Fibroblast of upper back skin (primary cell): Measurements from ENCODE around the gene STAC3.

Experiments used
- DNase-seq: peaks from one replicate; pipeline ENCODE4 v3.0.0-alpha.2; 2013

STAC3 gene

DNA sequence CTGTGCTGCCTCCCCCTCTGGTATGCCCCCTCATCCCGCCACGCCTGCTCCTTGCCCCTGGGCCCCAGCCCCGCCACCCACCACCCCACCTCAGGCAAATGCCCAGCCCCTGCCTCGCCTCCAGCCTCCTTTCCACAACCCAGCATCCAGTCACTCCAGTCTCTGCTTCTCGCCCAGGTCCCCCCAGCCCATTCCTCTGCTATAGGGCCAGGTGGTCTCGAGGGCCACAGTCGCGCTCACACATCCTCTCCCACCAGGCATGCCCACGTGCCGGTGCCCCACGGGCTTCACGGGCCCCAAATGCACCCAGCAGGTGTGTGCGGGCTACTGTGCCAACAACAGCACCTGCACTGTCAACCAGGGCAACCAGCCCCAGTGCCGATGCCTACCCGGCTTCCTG lies 40.5 kb downstream of the STAC3 start:
- DNase-seq = no peak

DNA sequence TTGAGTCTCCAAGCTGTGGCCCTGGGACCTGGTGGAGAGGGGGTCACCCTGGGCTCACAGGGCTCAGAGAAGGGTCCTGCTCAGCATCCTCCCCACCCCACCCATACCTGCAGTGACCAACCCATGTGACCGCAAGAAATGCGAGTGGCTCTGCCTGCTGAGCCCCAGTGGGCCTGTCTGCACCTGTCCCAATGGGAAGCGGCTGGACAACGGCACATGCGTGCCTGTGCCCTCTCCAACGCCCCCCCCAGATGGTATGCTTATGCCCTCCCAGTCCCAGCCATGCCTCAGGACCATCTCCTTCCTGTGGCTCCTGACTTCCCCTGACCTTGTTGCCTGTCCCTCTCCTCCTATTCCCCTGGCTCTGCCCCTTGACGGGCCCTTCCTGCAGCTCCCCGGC lies 41.1 kb downstream of the STAC3 start:
- DNase-seq = no peak

DNA sequence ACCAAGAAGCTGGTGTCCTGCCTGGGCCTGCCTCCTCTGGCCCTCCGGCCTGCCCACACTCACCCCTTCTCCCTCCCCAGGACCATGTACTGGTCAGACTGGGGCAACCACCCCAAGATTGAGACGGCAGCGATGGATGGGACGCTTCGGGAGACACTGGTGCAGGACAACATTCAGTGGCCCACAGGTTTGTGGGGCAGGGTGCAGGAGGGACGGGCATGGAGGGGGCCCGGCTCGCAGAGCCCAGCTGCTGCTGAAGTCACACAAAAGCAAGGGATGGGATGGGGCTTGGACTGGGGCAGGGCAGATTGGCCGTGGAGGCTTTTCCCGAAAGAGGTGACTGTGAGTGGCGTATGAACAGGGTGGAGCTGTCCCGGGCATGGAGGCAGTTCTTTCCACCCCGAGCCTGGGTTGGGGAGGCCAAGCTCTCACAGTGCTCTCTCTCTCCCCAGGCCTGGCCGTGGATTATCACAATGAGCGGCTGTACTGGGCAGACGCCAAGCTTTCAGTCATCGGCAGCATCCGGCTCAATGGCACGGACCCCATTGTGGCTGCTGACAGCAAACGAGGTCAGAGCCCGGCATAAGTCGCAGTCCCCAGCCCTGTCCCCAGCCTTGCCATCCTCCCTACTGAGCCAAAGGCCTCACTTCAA lies 42.2 kb downstream of the STAC3 start:
- DNase-seq = no peak

DNA sequence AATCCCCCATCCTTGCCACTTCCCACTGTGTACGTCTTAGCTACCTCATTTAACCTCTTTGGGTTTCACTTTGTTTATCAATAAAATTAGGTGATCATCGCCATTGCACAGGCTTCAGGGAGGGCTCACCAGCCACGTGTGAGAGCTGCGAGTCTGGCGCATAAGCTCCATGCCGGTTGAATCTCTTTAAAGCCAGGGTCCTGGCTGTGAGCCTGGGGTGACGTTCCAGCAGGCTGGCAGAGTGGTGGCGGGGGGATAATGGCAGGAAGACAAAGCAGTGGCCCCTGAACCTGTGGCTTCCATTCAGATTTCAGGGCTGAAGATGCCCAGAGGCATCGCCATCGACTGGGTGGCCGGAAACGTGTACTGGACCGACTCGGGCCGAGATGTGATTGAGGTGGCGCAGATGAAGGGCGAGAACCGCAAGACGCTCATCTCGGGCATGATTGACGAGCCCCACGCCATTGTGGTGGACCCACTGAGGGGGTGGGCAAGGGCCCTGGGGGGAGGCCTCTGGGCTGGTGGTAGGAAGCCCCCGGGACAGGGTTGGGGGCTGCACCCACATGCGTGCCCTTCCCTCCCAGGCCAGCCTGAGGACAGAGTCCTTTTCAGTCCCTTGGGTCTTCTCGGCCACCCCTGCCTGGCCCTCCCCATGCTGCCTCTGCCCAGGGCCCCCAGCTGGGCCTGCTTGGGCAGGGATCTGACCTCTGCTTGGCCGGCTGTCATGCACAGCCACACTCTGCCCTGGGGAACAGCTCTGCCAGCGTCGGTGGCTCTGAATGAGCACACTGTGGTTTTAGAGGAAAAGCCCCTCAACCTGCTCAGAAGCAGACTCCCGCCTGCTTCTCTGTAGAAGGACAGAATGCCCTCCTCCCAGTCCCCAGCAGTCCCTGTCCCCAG lies 43.0 kb downstream of the STAC3 start:
- no peak for DNase-seq

DNA sequence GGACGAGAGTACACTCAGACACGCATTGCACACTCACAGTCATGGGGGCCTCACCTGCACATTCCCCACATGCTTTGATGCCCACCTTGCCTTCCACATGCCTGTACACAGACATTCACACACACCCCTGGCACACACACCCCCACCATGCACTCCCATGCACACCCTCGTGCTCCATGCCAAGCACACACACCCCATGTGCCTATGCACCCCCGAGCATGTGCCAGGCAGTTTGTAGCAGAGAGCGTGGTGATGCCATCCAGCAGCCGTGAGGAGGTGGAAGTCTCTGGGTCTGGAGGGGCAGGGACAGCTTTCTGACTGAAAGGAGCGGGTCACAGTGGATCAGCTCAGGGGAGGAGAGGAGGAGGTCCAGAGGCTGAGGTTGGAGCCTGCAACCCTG lies 45.1 kb downstream of the STAC3 start:
- no peak for DNase-seq

DNA sequence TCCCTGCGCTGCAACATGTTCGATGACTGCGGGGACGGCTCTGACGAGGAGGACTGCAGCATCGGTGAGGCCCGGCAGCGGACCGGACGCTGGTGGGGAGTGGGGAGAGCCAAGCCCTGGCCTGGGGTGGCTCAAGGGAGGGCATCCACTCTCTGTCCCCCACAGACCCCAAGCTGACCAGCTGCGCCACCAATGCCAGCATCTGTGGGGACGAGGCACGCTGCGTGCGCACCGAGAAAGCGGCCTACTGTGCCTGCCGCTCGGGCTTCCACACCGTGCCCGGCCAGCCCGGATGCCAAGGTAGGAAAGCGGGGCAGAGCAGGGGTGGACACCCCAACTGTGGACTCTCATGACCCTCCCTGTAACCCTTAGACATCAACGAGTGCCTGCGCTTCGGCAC lies 45.8 kb downstream of the STAC3 start:
- no peak for DNase-seq

DNA sequence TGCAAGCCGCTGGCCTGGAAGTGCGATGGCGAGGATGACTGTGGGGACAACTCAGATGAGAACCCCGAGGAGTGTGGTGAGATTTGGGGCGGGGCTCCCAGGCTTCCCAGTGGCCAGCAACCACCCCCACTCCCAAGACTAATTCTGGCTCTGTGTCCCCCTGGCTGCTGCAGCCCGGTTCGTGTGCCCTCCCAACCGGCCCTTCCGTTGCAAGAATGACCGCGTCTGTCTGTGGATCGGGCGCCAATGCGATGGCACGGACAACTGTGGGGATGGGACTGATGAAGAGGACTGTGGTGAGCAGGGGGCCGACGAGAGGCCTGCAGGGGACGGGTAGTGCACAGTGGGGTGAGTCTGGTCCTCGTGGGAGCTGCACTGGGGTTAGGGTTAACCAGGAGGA lies 46.5 kb downstream of the STAC3 start:
- no peak for DNase-seq

DNA sequence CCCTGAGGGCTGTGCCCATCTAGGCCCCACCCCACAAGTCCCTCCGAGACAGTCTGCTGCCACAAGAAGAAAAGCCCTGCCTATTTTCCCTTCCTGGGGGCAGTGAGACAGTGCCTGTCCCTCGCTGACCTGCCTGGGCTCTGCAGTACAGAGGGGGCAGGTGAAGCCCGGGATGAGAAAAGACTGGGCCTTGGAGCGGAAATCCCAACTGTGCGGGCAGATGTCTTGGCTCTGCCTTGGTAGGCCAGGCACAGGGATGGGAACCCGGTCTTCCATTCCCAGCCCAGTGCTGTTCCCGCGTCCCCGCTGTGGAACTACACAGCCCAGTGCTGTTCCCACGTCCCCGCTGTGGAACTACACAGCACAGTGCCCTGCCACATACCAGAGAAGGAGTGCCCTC lies 47.2 kb downstream of the STAC3 start:
- no peak for DNase-seq

DNA sequence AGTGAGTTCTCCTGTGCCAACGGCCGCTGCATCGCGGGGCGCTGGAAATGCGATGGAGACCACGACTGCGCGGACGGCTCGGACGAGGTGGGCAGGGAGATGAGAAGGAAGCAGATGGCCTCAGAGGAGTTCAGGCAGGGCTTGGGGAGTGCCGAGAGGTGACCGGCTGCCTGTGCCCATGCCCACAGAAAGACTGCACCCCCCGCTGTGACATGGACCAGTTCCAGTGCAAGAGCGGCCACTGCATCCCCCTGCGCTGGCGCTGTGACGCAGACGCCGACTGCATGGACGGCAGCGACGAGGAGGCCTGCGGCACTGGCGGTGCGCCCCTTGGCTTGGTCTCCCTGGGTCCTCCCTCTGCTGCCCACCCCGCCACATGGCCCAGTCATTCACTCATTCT lies 47.8 kb downstream of the STAC3 start:
- no peak for DNase-seq

DNA sequence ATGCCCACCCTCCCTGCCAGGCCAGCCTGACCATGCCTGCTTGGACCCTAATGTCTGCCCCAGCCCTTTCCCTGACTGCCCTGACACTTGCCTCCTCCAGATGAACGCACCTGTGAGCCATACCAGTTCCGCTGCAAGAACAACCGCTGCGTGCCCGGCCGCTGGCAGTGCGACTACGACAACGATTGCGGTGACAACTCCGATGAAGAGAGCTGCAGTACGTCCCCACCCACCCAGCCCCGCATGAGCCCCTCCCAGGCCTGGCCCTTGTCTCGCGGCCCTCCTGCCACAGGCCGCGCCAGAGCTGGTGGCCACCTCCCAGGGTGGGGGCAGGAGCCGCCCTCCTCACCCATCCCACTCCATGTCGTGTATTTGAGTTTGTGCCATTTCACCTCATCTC lies 48.7 kb downstream of the STAC3 start:
- no peak for DNase-seq

DNA sequence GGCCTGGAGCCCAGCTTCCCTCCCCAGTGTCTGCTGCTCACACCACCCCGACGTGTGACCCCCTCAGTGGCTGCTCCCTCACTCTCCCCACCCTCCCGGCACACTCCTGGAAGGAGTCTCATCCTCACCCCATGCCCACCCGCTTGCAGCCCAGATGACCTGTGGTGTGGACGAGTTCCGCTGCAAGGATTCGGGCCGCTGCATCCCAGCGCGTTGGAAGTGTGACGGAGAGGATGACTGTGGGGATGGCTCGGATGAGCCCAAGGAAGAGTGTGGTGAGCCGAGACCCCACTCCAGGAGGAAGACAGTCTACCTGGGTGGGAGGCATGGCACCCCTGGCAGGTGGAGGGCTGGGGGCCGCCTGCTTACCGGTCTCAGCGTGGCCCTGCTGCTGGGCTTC lies 49.4 kb downstream of the STAC3 start:
- DNase-seq = no peak

DNA sequence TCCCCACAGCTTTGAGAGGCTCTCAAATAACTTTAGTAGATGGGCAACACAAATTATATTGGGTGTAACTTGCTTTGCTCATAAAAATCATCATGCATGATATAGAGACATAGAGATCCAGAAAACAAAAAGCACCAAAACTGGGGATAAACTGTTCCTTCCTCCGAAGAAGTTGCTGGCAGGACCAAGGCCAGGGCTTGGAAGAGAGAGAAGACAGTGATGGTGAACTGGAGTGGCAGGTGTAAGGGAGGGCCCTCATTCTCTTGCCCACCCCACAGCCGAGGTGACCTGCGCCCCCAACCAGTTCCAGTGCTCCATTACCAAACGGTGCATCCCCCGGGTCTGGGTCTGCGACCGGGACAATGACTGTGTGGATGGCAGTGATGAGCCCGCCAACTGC lies 49.8 kb downstream of the STAC3 start:
- DNase-seq = no peak

DNA sequence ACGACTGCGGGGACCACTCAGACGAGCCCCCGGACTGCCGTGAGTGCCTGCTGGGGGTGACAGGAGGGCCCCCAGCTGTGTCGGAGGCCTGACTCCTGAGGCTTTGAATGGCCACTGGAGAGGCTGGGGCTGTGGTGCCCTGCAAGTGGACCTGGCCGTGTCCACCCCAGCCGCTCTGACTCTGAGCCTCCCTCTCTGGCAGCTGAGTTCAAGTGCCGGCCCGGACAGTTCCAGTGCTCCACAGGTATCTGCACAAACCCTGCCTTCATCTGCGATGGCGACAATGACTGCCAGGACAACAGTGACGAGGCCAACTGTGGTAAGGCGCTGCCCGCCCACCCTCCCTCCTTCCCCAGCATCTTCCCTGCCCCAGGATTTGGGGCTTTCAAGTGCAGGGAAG lies 50.5 kb downstream of the STAC3 start:
- DNase-seq = no peak

DNA sequence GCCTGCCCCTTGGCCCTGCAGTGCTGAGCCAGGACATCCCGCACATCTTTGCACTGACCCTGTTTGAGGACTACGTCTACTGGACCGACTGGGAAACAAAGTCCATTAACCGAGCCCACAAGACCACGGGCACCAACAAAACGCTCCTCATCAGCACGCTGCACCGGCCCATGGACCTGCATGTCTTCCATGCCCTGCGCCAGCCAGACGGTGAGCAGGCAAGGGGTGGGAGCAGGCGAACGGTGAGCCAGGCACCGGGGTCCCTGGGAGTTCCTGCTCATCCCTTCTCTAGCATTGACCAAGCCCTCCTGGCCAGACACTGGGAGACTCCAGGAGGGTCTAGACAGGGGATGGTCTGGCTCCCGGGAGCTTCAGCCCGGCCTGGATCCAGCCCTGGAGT lies 51.8 kb downstream of the STAC3 start:
- DNase-seq = no peak

DNA sequence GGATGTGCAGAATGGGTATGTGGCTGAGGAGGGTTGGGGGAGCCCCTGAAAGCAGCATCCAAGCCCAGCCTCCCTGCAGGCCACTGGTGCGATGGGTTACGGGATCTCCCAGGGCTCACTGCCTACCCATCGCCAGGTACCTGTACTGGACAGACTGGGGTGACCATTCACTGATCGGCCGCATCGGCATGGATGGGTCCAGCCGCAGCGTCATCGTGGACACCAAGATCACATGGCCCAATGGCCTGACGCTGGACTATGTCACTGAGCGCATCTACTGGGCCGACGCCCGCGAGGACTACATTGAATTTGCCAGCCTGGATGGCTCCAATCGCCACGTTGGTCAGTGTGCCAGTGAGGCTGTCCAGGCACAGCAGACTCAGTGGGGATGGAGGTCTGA lies 52.7 kb downstream of the STAC3 start:
- no peak for DNase-seq

DNA sequence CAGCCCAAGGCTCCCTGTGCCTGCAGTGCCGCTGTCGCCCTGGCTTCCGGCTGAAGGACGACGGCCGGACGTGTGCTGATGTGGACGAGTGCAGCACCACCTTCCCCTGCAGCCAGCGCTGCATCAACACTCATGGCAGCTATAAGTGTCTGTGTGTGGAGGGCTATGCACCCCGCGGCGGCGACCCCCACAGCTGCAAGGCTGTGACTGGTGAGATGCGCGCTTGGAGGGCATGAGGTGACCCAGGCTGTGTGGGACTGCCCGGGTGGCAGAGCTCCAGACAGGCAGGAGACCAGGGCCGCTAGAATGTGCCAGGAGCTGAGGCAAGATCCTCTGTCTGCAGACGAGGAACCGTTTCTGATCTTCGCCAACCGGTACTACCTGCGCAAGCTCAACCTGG lies 54.0 kb downstream of the STAC3 start:
- DNase-seq = no peak

DNA sequence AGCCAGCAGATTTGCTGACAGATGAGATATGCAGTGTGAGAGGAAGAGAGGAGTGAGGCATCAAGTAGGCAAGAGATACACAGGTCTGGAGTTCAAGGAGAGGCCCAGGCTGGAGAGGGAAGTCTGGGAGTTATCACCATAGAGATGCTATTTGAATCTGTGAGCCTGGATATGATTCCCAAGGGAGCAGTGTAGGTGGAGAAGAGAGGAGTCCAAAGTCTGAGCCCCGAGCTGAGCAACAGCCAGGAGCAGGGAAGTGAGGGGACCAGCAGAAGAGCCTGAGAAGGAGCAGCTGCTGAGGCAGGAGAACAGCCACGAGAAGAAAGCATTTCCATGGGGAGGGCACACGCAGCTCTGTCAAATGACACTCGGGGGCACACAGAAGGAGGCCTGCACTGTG lies 54.5 kb downstream of the STAC3 start:
- DNase-seq = no peak

DNA sequence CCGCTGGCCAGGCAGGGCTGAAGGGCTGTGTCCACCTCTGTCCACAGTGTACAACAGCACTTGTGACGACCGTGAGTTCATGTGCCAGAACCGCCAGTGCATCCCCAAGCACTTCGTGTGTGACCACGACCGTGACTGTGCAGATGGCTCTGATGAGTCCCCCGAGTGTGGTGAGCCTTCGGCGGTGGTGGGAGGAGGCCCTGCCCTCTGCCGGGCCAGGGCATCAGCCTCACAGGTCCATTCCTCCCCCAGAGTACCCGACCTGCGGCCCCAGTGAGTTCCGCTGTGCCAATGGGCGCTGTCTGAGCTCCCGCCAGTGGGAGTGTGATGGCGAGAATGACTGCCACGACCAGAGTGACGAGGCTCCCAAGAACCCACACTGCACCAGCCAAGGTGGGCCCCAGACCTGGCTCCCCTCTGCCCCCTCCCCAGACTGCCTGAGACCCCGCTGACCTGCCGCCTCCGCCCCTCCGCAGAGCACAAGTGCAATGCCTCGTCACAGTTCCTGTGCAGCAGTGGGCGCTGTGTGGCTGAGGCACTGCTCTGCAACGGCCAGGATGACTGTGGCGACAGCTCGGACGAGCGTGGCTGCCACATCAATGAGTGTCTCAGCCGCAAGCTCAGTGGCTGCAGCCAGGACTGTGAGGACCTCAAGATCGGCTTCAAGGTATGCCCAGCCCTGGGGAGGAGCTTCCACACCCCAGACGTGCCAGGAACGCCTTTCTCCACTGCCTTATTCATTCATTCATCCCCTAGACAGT lies 55.2 kb downstream of the STAC3 start:
- no peak for DNase-seq

DNA sequence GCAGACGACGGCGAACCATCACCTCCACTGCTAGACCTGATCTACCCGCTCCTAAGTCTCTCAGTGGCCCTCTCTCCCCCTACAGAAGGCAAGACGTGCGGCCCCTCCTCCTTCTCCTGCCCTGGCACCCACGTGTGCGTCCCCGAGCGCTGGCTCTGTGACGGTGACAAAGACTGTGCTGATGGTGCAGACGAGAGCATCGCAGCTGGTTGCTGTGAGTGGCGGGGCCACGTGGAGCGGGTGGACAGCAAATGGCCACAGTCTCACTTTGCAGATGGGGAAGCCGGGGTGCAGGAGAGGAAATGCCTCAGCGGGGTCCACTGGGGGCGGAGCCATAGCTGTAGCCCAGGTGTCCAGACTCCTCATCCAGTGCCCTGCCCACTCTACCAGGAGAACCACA lies 55.8 kb downstream of the STAC3 start:
- no peak for DNase-seq

DNA sequence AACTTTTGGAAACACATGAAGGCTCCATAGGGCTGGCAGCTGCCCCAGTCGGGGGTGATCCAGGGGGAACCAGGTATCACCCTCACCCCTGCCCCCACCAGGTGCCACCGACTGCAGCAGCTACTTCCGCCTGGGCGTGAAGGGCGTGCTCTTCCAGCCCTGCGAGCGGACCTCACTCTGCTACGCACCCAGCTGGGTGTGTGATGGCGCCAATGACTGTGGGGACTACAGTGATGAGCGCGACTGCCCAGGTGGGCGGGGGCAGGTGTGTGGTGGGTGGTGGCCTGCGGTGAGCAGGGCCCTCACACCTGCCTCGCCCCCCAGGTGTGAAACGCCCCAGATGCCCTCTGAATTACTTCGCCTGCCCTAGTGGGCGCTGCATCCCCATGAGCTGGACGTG lies 56.7 kb downstream of the STAC3 start:
- no peak for DNase-seq

DNA sequence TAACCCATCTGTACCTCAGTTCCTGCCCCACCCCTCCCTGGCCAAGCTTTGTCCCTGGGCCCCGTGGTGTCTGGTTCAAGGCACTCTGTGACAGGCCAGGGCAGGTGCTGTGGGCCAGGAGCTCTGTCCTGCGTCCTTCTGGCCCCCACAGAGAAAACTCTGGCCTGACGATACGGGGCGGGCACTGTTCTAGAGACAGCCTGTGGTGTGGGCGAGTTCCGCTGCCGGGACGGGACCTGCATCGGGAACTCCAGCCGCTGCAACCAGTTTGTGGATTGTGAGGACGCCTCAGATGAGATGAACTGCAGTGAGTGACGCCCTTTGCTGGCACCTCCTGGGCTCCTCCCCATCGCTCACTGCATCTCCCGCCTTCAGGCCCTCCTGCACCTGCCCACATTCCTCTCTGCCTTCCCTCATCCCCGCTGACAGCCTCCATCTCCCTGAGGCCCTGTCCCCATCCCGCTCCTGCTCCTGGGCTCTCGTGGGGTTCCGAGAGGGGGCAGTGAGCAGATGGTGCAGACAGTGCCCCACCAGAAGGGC lies 57.2 kb downstream of the STAC3 start:
- DNase-seq = no peak
